HG03442 (cell line): ENCODE measurements around the gene HPCAL1.
"Not testable (repeated sequence)": the region's sequence is repeated elsewhere in the genome, so short reads cannot be mapped to it uniquely, and the experiment has no call there.

Source experiments
- ATAC-seq: cut with Tn5 transposase; IDR thresholded peaks from one replicate; pipeline ENCODE4 v1.9.1; 2021; ENCODE audit warnings: mild to moderate bottlenecking, moderate library complexity; ENCODE audit not compliant: unreplicated experiment

Gene HPCAL1

GRCh38 chr2:10302479-10303180 lies at the start of gene HPCAL1:
Gene HPCAL1, plus strand, starts transcription at chr2:10302904. Its CDS starts 116,854 bp downstream, at chr2:10419758.
- peak; percentile 78 for ATAC-seq

GRCh38 chr2:10253596-10254372 lies 48.9 kb upstream of the HPCAL1 start:
- ATAC-seq: no peak

GRCh38 chr2:10254373-10255188 lies 48.1 kb upstream of the HPCAL1 start:
- no peak for ATAC-seq

- ATAC-seq: no peak
Measured at GRCh38 chr2:10255189-10256030, 47.3 kb upstream of the HPCAL1 start.

GRCh38 chr2:10256031-10256514 lies 46.6 kb upstream of the HPCAL1 start:
- no peak for ATAC-seq

GRCh38 chr2:10256515-10257031 lies 46.1 kb upstream of the HPCAL1 start:
- ATAC-seq: no peak

GRCh38 chr2:10257036-10257435 lies 45.7 kb upstream of the HPCAL1 start:
- no peak for ATAC-seq

GRCh38 chr2:10257500-10258147 lies 45.1 kb upstream of the HPCAL1 start:
- ATAC-seq: no peak

GRCh38 chr2:10258326-10258725 lies 44.4 kb upstream of the HPCAL1 start:
- no peak for ATAC-seq

GRCh38 chr2:10258726-10259125 lies 44.0 kb upstream of the HPCAL1 start:
- no peak for ATAC-seq

GRCh38 chr2:10260130-10260529 lies 42.6 kb upstream of the HPCAL1 start:
- no peak for ATAC-seq

- not testable (repeated sequence) for ATAC-seq
Measured at GRCh38 chr2:10263526-10263925, 39.2 kb upstream of the HPCAL1 start.

GRCh38 chr2:10264506-10265328 lies 38.0 kb upstream of the HPCAL1 start:
- no peak for ATAC-seq

- no peak for ATAC-seq
Measured at GRCh38 chr2:10265329-10266132, 37.2 kb upstream of the HPCAL1 start.

GRCh38 chr2:10266133-10266620 lies 36.5 kb upstream of the HPCAL1 start:
- ATAC-seq: no peak

- ATAC-seq: no peak
Measured at GRCh38 chr2:10267036-10267435, 35.7 kb upstream of the HPCAL1 start.

- no peak for ATAC-seq
Measured at GRCh38 chr2:10267551-10268465, 34.9 kb upstream of the HPCAL1 start.
